Measurements from ENCODE around the gene OR4F6.

OR4F6 gene

GRCh38 chr15:101775136-101775535 lies 28.2 kb upstream of the OR4F6 start:
- no peak for TF ChIP-seq SIN3A (IDR thresholded peaks at IDR 0.05; ENCODE audit: borderline replicate concordance, insufficient read depth, low read length)
- TF ChIP-seq TAF1 (IDR thresholded peaks at IDR 0.05; ENCODE audit: borderline replicate concordance, insufficient read depth, low read length), result no peak
- TF ChIP-seq REST (IDR thresholded peaks at IDR 0.05; ENCODE audit: insufficient read depth in 1 of 2, low read depth in 2 of 2, low read length in 2 of 2), result no peak
- no peak for TF ChIP-seq FOXP2 (optimal IDR thresholded peaks at IDR 0.05; ENCODE audit: borderline replicate concordance, extremely low read depth, extremely low read length, insufficient read depth)
- no peak for TF ChIP-seq POLR2AphosphoS5 (IDR thresholded peaks at IDR 0.05; ENCODE audit: low read depth, low read length)

DNA sequence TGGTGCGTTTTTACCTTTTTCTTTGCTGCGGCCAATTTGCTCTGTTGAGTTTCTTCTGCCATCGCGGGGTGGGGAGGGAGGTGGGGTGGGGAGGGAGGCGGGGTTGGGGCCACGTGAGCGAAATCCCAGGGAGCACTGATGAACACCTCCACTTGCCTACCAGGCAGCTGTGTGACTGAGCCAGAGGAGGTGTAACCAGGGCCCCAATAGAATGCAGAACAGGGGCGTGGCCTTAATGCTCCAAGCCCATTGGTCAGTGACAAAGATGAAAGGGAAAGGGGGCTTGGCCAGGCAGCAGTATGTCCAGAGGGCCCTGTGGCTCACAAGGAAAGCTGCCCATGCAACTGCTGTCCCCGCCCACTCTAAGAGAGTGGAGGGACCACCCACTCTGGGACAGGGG lies 21.4 kb upstream of the OR4F6 start:
- no peak for TF ChIP-seq FOXP2 (optimal IDR thresholded peaks at IDR 0.05; ENCODE audit: borderline replicate concordance, extremely low read depth, extremely low read length, insufficient read depth)
- TF ChIP-seq SIN3A (IDR thresholded peaks at IDR 0.05; ENCODE audit: borderline replicate concordance, insufficient read depth, low read length), result no peak

DNA sequence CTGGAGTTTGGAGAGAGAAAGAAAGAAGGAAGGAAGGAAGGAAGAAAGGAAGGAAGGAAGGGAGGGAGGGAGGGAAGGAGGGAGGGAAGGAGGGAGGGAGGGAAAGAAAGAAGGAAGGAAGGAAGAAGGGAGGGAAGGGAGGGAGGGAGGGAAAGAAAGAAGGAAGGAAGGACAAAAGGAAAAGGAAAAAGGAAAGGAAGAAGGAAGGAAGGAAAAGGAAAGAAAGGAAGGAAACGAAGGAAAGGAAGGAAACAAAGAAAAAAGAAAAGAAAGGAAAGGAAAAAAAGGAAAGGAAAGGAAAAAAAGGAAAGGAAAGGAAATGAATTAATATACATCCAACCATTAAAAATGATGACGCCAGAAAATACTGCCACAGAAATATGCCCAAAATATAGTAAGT lies 18.7 kb upstream of the OR4F6 start:
- no peak for TF ChIP-seq FOXP2 (optimal IDR thresholded peaks at IDR 0.05; ENCODE audit: borderline replicate concordance, extremely low read depth, extremely low read length, insufficient read depth)
- TF ChIP-seq REST (IDR thresholded peaks at IDR 0.05; ENCODE audit: insufficient read depth in 1 of 2, low read depth in 2 of 2, low read length in 2 of 2), result no peak
- no peak for TF ChIP-seq POLR2AphosphoS5 (IDR thresholded peaks at IDR 0.05; ENCODE audit: low read depth, low read length)

DNA sequence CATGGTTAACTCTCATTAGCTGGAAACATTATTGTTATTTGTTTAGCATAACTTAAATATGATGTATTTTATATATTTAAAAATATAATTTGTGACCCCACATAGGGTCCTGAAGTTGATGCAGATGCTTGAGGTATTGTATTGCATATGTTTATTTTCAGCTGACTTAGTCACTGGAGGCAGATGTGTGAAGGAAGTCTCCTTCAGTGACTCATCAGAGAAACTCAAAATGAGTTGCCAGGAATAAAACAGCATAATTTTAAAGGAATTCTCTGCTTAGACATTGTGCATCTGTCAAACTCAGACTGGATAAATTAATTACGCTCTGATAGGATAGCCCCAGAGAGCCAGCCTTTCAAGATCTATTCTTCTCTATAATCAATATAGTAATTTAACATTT lies 7.9 kb upstream of the OR4F6 start:
- TF ChIP-seq REST (IDR thresholded peaks at IDR 0.05; ENCODE audit: insufficient read depth in 1 of 2, low read depth in 2 of 2, low read length in 2 of 2) (no peak), FOXP2 (optimal IDR thresholded peaks at IDR 0.05; ENCODE audit: borderline replicate concordance, extremely low read depth, extremely low read length, insufficient read depth) (no peak), POLR2AphosphoS5 (IDR thresholded peaks at IDR 0.05; ENCODE audit: low read depth, low read length) (no peak)

- TF ChIP-seq FOXP2 (optimal IDR thresholded peaks at IDR 0.05; ENCODE audit: borderline replicate concordance, extremely low read depth, extremely low read length, insufficient read depth) (no peak), TAF1 (IDR thresholded peaks at IDR 0.05; ENCODE audit: borderline replicate concordance, insufficient read depth, low read length) (no peak), POLR2AphosphoS5 (IDR thresholded peaks at IDR 0.05; ENCODE audit: low read depth, low read length) (no peak)
Measured at GRCh38 chr15:101799665-101800064, 3.6 kb upstream of the OR4F6 start.

GRCh38 chr15:101801048-101801447 lies 2.3 kb upstream of the OR4F6 start:
- TF ChIP-seq FOXP2 (optimal IDR thresholded peaks at IDR 0.05; ENCODE audit: borderline replicate concordance, extremely low read depth, extremely low read length, insufficient read depth) (no peak), SIN3A (IDR thresholded peaks at IDR 0.05; ENCODE audit: borderline replicate concordance, insufficient read depth, low read length) (no peak), POLR2AphosphoS5 (IDR thresholded peaks at IDR 0.05; ENCODE audit: low read depth, low read length) (no peak), REST (IDR thresholded peaks at IDR 0.05; ENCODE audit: insufficient read depth in 1 of 2, low read depth in 2 of 2, low read length in 2 of 2) (no peak), TAF1 (IDR thresholded peaks at IDR 0.05; ENCODE audit: borderline replicate concordance, insufficient read depth, low read length) (no peak)

Data from PFSK-1 (cell line).